Fibroblast of villous mesenchyme (primary cell): Measurements from ENCODE around the gene ADD2. TPM values are rescaled to one million over a fixed set of nuclear protein-coding genes. Genes with fewer than 3 reads are reported as not detected.

Experiments
- DNase-seq: peaks from one replicate; pipeline ENCODE4 v3.0.0-alpha.2; 2010; ENCODE audit warnings: low read depth
- H3K4me3 ChIP-seq: 2 replicates; pipeline ENCODE4 v1.5.1; 2011; ENCODE audit warnings: low read depth, mild to moderate bottlenecking, low read length
- CTCF ChIP-seq: IDR thresholded peaks from 2 replicates; pipeline ENCODE4 v1.5.1; 2012; ENCODE audit warnings: low read depth, mild to moderate bottlenecking, low read length; ENCODE audit not compliant: insufficient read depth
- total RNA-seq: library from RNA; depleted of rRNA; stranded (reverse); fragments of >200 nt; gene quantifications from 2 replicates; pipeline ENCODE4 v1.2.3, GENCODE V29; 2012

Gene ADD2
- total RNA-seq, 1 donor = not detected

GRCh38 chr2:70772486-70773155 lies 4.6 kb upstream of the ADD2 start:
- H3K4me3 ChIP-seq = no peak overlapping the region
- DNase-seq = no peak
- TF ChIP-seq CTCF = no peak

DNA sequence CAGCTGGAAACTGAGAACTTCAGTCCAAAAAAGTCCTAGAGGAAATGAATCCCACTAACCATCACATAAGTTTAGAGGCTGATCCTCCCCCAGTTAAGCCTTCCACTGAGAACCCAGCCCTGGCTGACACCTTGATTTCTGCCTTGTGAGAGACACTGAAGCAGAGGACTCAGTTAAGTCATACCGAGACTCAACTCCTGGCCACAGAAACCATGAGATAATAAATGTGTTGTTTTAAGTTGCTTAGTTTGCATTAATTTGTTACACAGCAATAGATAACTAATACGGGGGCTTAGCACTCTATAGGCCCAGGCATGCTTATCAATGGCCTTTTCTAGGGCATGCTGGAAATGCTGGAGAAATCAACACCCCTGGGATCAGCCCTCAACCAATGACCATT lies 3.4 kb upstream of the ADD2 start:
- TF ChIP-seq CTCF = no peak

GRCh38 chr2:70769450-70769849 lies 1.4 kb upstream of the ADD2 start:
- TF ChIP-seq CTCF = no peak
- no peak for DNase-seq
- no peak overlapping the region for H3K4me3 ChIP-seq

More for the DNA sequence above, 3.4 kb upstream of the ADD2 start:
- H3K4me3 ChIP-seq = no peak overlapping the region
- no peak for DNase-seq

DNA sequence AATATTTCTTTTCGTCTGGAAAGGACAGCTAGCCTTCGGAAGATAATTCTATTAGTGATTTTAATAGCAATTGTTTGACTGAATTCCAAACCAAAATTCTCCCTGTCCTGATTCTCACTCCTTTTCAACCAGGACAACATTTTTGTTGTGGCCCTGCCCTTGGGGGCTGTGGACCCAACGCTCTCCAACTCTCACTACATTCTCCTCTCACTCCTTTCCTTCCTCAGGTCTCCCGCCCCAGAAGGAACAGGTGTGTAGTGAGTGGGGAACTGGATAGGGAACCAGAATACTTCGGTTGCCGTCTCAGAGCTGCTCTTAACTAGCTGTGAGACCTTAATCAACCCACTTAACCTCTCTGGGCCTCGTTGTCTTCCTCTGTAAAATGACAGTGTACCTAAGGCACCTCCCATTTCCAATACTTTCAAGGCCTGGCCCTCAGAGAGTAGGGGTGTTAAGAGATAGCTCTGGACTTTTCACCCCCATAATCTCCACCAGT lies 638 bp upstream of the ADD2 start:
- H3K4me3 ChIP-seq = no peak overlapping the region
- no peak for DNase-seq
- no peak for TF ChIP-seq CTCF

GRCh38 chr2:70767079-70767698 lies 811 bp downstream of the ADD2 start:
- DNase-seq = no peak
- no peak overlapping the region for H3K4me3 ChIP-seq
- TF ChIP-seq CTCF = no peak

DNA sequence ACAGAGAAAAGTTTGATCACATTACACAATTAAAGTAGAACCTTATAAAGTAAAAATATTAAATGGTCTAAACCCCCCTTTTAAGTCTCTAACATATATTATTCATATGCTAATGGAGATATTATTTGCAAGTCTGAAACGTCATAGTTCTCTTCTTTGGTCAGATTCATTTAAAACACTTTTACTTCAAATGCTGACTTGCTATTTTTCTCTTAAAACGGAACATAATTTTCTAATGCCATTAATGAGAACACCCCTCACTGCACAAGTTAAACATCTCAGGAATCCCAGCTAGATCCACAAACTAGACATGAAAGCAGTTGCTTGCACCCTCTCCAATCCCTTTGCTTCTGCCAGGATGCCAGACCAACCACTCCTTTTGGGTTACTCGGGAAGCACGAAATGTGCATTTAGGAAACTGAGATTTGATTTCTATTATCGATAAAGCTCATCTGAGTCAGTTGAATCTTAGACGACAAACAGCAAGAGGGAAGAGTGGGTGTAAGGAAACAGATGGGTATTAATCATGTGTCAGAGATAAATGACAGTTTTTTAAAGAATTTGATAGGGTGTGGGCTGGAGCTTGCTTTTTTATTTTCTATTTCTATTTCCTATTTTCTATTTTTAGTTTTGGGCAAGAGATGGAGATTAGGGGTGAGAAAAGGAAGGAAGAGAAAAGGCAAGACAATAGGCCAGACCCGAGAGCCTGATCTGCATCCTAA lies 1.5 kb downstream of the ADD2 start:
- TF ChIP-seq CTCF = no peak
- no peak for DNase-seq
- H3K4me3 ChIP-seq = no peak overlapping the region
